PFSK-1 (cell line): ENCODE measurements around the gene NEURL1B.

Source experiments
- POLR2AphosphoS5 ChIP-seq: IDR thresholded peaks from 2 replicates; pipeline ENCODE4 v1.6.1; 2012; ENCODE audit warnings: low read depth, mild to moderate bottlenecking, control low read depth, low read length, moderate library complexity
- SIN3A ChIP-seq: IDR thresholded peaks from 2 replicates; pipeline ENCODE4 v1.6.1; 2012; ENCODE audit warnings: mild to moderate bottlenecking, low read length, moderate library complexity, borderline replicate concordance; ENCODE audit not compliant: insufficient read depth

GRCh38 chr5:172701291-172701656, 60.2 kb downstream of the NEURL1B start:
- TF ChIP-seq SIN3A (no peak), POLR2AphosphoS5 (no peak)
